Measurements from ENCODE around the gene ID3. TPM values are rescaled to one million over a fixed set of nuclear protein-coding genes. Genes with fewer than 3 reads are reported as not detected.

ID3 gene
- polyA plus RNA-seq, 1 donor from 2014 or later: 8.0 TPM

- Histone ChIP-seq H3K79me2 (replicated peaks; ENCODE audit: insufficient read depth, low read length) (no peaks in the 10 kb centered on the region), H3K9me2 (ENCODE audit: insufficient read depth, low read length) (no peaks in the 10 kb centered on the region), H4K20me1 (ENCODE audit: insufficient read depth) (no peaks in the 10 kb centered on the region), H3K27me3 (ENCODE audit: insufficient read depth, low read depth, low read length) (no peaks in the 10 kb centered on the region), H3F3A (ENCODE audit: insufficient read depth, low read length, poor library complexity, severe bottlenecking) (no peaks in the 10 kb centered on the region), H3K27ac (ENCODE audit: low read length) (no peak overlapping the region), H3K4me2 (ENCODE audit: low read length) (no peak overlapping the region), H3K9ac (ENCODE audit: low read length) (no peak overlapping the region), H3K36me3 (ENCODE audit: insufficient read depth, low read length) (no peaks in the 10 kb centered on the region), H3K4me3 (ENCODE audit: low read length) (no peak overlapping the region), H2AFZ (ENCODE audit: low read depth, low read length) (no peak overlapping the region), H3K9me3 (ENCODE audit: low read length) (no peaks in the 10 kb centered on the region)
- no peak for TF ChIP-seq MXI1 (conservative IDR thresholded peaks at IDR 0.05; ENCODE audit: poor library complexity, severe bottlenecking)
- no peak for TF ChIP-seq EP300 (conservative IDR thresholded peaks at IDR 0.05; ENCODE audit: poor library complexity, severe bottlenecking)
- no peak for TF ChIP-seq SMC3 (conservative IDR thresholded peaks at IDR 0.05; ENCODE audit: poor library complexity)
- TF ChIP-seq EZH2 (IDR thresholded peaks at IDR 0.05; ENCODE audit: borderline replicate concordance, insufficient read depth, low read length, poor library complexity, severe bottlenecking): no peak
- no peak for TF ChIP-seq TAF1 (IDR thresholded peaks at IDR 0.05; ENCODE audit: low read depth)
Observed at GRCh38 chr1:23599125-23599524, 39.8 kb upstream of the ID3 start.

GRCh38 chr1:23598424-23598823 lies 39.1 kb upstream of the ID3 start:
- no peaks in the 10 kb centered on the region for H3K79me2 ChIP-seq (replicated peaks; ENCODE audit: insufficient read depth, low read length)
- no peaks in the 10 kb centered on the region for H3K36me3 ChIP-seq (ENCODE audit: insufficient read depth, low read length)
- H3K4me3 ChIP-seq (ENCODE audit: low read length): no peak overlapping the region
- no peaks in the 10 kb centered on the region for H3K27me3 ChIP-seq (ENCODE audit: insufficient read depth, low read depth, low read length)
- no peaks in the 10 kb centered on the region for H3K9me2 ChIP-seq (ENCODE audit: insufficient read depth, low read length)
- no peak overlapping the region for H3K4me2 ChIP-seq (ENCODE audit: low read length)
- no peak overlapping the region for H2AFZ ChIP-seq (ENCODE audit: low read depth, low read length)
- no peaks in the 10 kb centered on the region for H3F3A ChIP-seq (ENCODE audit: insufficient read depth, low read length, poor library complexity, severe bottlenecking)
- no peaks in the 10 kb centered on the region for H3K9me3 ChIP-seq (ENCODE audit: low read length)
- H3K27ac ChIP-seq (ENCODE audit: low read length): no peak overlapping the region
- H3K9ac ChIP-seq (ENCODE audit: low read length): no peak overlapping the region
- TF ChIP-seq REST (IDR thresholded peaks at IDR 0.05; ENCODE audit: borderline replicate concordance) (no peak), EP300 (conservative IDR thresholded peaks at IDR 0.05; ENCODE audit: poor library complexity, severe bottlenecking) (no peak), EZH2 (IDR thresholded peaks at IDR 0.05; ENCODE audit: borderline replicate concordance, insufficient read depth, low read length, poor library complexity, severe bottlenecking) (no peak), CTCF (IDR thresholded peaks at IDR 0.05; ENCODE audit: poor library complexity, severe bottlenecking) (no peak), SMC3 (conservative IDR thresholded peaks at IDR 0.05; ENCODE audit: poor library complexity) (no peak), RAD21 (conservative IDR thresholded peaks at IDR 0.05) (no peak), MXI1 (conservative IDR thresholded peaks at IDR 0.05; ENCODE audit: poor library complexity, severe bottlenecking) (no peak), TAF1 (IDR thresholded peaks at IDR 0.05; ENCODE audit: low read depth) (no peak), POLR2AphosphoS5 (IDR thresholded peaks at IDR 0.05) (no peak)
- H4K20me1 ChIP-seq (ENCODE audit: insufficient read depth): no peaks in the 10 kb centered on the region

All from neural cell (in vitro differentiated cells).